ENCODE results near the gene IRAK3.

Gene IRAK3

DNA sequence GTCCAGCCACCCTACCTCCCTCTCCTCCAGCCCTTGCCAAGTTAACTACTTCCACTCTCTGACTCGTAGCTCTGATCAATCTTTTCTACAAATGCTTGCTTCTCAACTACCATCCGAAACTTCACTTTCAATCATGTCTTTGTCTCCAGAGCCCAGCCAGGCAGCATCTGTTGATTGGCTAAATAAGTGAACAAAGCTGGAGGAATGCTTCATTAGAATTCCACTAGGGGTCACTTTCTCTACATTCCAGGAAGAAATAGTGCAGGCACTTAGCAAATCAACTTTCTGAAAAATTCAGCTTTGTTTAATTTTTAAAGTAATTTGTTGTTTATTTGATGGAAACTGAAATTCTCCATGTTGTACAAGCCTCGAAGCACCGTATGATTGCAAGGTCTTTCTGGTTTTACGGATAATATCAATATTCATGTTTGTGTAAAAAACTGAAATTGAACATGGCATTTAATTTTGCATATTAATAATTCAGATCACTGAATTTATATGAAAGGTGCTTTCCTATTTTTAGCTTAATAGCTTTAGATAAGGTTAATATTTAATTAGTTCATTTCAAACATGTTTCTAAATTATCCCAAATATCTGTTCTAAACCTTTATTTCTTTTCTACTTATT is 80.9 kb downstream of the IRAK3 start:
- peak; percentile 69 for DNase-seq

DNA sequence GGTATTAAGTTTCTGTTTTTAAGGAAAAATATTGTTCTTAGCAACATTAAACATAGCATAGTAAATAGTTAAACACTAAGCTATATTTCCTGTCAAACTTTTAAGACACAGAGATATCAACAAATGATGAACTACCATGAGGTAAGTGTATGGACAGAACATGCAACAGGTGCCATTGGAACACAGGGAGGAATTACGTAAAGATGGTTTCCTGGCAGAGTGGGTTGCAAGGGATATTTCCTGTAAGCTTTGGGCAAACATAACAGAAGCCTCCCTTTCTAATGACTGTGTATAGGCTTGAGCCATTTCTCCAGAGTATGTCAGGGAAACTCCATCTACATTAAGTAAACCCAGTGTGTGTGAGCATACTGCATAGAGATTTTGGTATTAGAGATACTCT is 81.6 kb downstream of the IRAK3 start:
- DNase-seq, result no peak

DNA sequence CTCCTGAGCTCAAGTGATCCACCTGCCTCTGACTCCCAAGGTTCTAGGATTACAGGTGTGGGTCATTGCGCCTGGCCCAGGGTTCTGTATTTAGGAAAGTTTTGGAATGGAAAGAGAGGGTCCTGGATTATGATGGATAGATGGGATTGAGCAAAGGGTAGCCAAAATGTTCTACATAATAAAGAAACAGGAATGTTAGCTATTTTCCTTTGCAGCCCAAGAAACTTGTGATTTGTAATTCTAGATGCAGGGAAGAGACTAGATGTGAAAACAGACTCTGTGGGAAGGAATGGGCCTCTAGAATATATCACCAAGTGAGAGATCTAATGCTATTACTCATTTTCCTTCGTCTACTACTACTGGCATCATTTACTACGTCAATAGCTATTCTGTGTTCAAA is 83.6 kb downstream of the IRAK3 start:
- no peak for DNase-seq

DNA sequence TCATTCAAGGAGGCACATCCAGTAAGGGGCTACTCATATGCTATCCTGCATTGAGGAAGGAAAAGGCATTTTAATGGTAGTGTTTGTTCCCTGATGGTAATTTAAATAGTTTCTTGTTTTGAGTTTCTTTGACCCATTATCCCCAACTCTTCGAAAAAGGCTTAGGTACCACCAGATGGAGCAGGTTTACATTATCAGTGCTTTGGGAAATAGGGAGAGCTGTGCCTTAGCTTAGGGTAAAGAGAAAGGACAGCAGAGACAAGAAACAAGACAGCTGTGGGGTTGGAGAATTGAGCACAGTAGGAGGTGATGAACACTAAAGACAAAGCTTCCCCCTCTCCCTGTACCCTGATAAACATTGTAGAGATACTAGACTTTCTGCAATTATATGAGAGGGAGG is 84.1 kb downstream of the IRAK3 start:
- DNase-seq, result no peak

DNA sequence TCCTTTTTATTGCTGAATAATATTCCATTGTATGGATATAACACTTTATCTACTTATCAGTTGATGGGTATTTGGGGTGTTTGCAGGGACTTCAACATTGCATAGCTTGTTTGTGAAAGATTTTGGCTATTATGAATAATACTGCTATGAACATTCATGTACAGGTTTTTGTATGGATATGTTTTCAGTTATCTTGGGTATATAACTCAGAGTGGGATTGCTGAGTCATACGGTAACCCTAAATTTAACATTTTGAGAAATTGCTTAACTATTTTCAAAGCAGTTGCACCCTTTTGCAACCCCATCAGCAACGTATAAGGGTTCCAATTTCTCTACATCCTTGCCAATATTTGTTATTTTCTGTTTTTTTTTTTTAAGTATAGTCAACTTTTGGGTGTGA is 86.0 kb downstream of the IRAK3 start:
- DNase-seq, result no peak

DNA sequence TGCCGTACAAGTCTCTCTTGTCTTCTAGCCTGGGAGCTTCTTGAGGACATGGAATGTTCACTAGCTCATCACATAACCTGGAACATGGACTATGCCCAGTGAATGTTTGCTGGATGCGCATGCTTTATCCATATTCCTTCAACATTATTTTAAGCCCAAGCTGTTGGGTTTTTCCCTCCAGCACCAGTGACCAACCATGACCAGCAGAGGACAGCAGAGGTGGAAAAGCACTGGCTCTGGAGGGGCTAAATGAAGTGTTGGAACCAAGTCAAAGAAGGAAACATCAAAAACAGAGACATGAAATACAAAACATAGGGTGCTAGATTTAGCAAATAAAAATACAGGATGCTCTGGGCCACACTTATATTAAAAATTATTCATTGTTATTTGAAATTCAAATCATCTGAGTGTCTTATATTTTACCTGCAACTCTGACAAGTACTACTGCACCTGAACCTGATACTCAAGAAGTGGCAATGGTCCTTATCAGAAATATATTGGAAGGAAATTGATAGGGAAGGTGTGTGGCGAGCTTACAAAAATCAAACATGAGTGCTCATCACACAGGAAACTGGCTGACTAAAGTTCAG is 90.2 kb downstream of the IRAK3 start:
- DNase-seq, result peak; percentile 56

DNA sequence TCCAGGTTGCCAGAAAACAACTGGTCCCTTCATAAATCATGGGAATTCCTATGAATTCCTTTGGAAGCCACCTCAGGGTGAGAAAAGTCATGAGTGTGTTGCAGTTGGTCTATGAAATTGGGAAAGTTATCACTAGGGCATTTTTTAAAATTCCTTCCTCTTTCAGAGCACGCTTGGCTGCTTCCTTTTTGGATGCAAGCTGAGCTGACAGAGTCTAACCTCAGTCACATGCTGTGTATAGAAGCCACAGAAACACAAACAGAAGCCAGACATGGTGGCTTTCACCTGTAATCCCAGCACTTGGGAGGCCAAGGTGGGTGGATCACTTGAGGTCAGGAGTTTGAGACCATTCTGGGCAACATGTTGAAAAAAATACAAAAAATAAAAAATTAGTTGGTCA is 91.5 kb downstream of the IRAK3 start:
- no peak for DNase-seq

DNA sequence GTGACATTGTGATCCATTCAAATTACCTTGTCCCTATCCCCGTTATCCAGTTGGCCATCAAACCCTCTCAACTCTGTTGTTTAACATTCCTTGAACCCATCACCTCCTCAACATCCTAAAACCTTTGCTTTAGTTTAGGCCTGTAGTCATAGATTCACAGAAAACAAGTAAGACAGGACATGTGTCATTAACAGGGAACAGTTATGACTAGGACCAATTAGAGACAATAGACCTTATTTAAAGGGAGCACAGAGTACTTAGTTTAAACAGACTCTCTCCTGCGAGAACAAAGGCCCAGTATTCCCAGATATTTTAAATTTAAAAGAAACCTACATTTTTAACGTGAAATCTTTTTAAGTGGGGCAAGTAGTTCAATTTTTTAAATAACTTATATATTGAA is 93.2 kb downstream of the IRAK3 start:
- no peak for DNase-seq

DNA sequence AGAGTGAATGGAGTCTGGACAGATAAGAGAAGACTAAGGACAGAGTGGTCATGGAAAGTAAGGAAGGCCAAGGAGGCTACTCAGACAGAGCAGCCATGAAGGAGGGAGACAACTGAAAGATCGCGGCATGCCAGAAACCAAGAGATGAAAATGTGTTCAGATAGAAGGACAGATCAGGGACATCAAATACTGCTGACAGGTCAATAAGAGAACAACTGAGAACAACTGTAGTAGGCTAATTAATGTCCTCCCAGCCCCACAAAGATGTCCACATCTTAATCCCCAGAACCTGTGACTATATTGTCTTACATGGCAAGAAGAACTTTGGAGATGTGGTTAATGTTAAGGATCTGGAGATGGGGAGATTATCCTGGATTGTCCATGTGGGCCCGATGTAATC is 98.3 kb downstream of the IRAK3 start:
- DNase-seq, result no peak

DNA sequence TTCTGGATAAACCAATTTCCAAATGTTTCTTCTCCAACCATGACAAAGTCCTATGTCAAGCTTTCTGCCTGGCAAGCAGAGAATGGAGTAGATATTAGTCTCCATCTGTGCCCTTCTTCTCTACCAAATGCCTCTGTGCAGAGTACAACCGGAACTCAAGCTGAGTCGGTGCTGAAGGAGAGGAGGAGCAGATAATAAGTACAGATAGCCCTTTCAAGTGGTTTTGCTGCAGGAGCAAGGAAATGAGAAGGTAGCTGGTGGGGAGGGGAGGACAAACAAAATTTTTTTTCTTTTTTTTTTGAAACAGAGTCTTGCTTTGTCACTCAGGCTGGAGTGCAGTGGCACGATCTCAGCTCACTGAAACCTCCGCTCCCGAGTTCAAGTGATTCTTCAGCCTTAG is 99.1 kb downstream of the IRAK3 start:
- no peak for DNase-seq

DNA sequence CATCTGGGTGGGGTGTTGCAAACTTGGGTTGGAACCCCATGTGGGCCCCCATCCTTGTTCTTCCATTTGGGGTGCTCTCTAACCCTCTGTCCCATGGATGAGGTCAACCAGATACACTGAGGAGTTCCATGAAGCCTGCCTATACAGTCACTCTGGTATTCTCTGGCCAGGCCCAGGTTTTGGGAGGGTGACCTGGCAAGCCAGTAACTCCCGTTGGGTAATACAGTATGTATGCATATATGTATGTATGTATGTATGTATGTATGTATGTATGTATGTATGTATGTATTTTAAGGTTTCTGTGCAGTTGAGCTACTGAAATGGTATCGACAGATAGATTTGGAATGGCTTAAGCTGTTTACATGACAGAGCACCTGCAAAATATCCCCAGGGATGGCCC is 100.5 kb downstream of the IRAK3 start:
- DNase-seq, result no peak

DNA sequence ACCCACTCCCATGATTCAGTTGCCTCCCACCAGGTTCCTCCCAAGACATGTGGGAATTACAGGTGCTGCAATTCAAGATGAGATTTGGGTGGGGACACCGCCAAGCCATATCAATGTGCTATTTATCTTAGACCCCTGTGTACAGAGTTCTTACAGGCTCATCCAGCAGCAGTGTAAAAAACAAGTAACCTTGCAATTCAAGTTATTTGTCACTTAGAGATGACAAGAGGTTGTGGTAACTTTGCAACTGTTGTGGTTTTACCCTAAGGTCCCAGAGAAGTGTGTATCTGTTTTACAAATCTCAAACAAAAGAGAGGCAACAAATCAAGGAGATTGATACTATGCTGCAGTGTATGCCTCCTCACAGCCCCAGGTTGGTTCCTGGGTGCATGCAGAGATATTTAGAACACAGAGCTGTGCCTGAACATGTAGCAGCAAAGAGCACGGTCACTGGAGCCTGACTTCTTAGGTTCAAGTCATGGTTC is 101.7 kb downstream of the IRAK3 start:
- no peak for DNase-seq

DNA sequence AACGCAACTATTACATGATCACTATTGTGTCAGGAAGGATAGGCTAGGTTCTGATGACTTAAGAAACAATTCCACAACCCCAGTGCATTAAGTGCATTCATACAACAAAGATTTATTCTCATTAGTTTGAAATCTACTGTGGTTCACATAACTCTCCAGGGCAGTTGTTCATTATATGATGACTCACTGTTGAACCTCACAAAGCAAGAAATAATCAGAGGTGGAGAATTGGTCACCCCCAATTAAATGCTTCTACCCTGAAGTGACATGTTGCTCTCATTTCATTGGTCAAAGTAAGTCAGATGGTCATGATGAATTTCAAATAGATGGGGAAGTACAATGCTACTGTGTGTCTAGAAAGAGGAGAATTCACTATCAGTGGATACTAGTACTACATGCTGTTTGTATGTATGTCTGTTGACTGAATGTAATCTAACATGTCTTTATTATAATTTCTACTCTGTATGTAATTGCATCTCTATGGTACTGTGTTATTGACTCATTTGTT is 107.2 kb downstream of the IRAK3 start:
- DNase-seq, result no peak

DNA sequence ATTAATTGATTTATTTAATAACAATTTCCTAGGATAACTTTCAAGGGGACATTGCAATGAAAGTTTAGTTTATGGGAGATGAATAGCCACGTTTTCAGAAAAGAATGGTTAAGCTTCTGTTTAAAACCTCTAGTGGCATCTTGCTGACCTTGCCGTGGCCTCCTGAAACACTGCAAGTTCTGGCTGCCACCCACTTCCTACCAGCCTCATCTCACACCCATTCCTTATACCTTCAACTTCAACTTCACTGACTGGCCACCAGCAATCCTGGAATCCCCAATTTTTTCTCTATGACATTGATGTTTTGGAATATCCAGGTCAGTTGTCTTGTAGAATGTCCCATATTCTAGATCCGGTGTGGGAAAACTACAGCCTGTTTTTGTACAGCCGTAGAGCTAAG is 108.1 kb downstream of the IRAK3 start:
- DNase-seq, result no peak

DNA sequence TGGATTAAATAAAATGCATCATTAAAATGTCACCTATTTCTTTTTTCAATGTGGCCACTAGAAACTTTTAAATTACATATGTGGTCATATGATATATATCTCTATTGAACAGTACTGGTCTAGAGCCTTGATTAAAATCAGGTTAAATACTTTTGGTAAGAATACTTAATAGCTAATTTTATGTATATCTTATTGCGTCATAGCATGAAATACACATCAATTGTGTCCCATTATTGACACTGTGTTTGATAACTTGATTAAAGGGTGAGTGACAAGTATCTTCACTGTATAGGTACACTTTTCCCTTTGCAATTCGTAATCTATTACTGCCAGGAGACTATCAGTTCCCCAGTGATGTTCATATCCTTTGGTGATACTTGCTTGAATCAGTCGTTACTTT is 108.9 kb downstream of the IRAK3 start:
- DNase-seq, result no peak

DNA sequence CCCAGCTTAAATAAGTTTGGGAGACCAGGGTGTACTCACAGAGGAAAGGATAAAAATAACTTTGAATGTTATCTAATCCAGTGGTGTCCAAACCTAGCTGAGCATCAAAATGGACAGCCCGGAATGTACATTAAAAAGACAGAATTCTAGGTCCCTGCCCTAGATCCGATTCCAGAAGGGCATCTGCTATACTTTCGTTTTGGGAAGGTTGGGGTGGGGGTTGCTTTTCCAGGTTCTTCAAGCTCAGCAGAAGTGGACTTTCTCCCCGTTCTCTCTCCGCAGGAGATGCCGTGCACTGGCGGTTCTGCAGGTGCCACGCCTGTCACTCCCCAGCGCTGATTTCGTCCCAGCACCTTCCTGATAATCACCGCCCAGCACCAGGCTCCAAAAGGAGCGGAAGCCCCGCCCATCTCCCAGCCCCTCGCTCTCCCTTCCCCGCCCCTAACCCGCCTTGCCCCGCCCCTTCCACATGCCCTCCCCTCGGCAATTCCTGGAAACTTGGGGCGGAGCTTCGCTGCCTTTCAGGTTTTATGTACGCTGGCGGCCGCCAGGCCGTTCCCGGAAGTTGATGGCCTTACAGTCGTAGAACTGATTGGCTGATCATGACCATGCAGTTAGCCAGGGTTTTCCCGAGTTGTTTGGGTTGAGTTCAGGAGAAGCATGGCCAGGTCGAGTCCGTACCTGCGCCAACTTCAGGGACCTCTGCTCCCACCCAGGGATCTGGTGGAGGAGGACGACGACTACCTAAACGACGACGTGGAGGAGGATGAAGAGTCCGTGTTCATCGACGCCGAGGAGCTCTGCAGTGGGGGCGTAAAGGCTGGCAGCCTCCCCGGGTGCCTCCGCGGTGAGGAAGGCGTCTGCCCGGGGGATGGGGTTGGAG is 113.2 kb downstream of the IRAK3 start, which contains the start of gene HELB:
Gene HELB, plus strand, starts transcription at position 550 of the 883 bp plus-strand sequence. Its CDS starts 111 bp downstream, at position 661.
- peak; percentile 100 for DNase-seq

DNA sequence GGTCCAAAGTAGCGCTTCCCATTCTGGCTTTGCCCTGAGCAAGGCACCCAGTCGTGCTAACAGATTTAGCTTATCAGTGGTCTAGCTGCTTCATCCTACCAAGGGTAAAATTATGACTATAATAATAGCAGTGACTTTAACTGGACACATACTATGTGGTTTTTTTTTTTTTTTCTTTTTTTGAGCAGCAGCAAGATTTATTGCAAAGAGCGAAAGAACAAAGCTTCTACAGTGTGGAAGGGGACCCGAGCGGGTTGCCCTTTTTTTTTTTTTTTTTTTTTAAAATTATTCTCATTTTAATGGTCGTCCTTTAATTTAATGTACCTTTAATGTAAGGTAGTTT is 113.8 kb downstream of the IRAK3 start:
- DNase-seq, result no peak

DNA sequence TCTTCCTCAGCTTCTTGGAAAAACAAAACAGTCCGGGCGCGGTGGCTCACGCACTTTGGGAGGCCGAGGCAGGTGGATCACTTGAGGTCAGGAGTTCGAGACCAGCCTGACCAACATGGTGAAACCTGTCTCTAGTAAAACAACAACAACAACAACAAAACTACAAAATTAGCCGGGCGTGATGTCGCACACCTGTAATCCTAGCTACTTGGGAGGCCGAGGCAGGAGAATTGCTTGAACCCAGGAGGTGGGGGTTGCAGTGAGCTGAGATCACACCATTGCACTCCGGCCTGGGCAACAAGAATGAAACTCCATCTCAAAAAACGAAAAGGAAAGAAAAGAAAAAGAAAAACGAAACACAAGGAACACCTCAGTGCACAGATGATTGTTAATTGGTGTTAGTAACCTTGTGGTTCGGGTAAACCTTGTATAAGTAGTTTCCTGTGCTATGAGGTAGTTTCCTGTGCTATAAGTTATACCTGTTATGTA is 114.3 kb downstream of the IRAK3 start:
- DNase-seq, result peak; percentile 13
